Endodermal cell (in vitro differentiated cells): ENCODE data around the gene NUP42. TPM values are rescaled to one million over a fixed set of nuclear protein-coding genes. Genes with fewer than 3 reads are reported as not detected.

Experiments used
- DNase-seq: peaks from one replicate; pipeline ENCODE4 v3.0.0-alpha.2; 2017
- H3K27ac ChIP-seq: 2 replicates; pipeline ENCODE4 v1.5.1; 2013; ENCODE audit warnings: mild to moderate bottlenecking, low read depth, low read length, moderate library complexity
- H3K27me3 ChIP-seq: 2 replicates; pipeline ENCODE4 v1.6.1; 2013; ENCODE audit warnings: mild to moderate bottlenecking, low read length, moderate library complexity; ENCODE audit not compliant: insufficient read depth, control insufficient read depth, poor library complexity, severe bottlenecking
- H3K36me3 ChIP-seq: 2 replicates; pipeline ENCODE4 v1.7.0; 2013; ENCODE audit warnings: mild to moderate bottlenecking, low read length, moderate library complexity; ENCODE audit not compliant: control insufficient read depth, insufficient read depth
- H3K4me1 ChIP-seq: one replicate; pipeline ENCODE4 v1.7.0; 2013; ENCODE audit warnings: low read length; ENCODE audit not compliant: control insufficient read depth, insufficient read depth
- H3K4me3 ChIP-seq: 2 replicates; pipeline ENCODE4 v1.5.1; 2013; ENCODE audit warnings: mild to moderate bottlenecking, low read length, moderate library complexity
- H3K9ac ChIP-seq: 2 replicates; pipeline ENCODE4 v1.6.1; 2013; ENCODE audit warnings: mild to moderate bottlenecking, low read length, moderate library complexity; ENCODE audit not compliant: poor library complexity, severe bottlenecking; ENCODE audit errors: extremely low read depth
- H3K9me3 ChIP-seq: 2 replicates; pipeline ENCODE4 v1.6.1; 2013; ENCODE audit warnings: mild to moderate bottlenecking, low read length, moderate library complexity; ENCODE audit not compliant: control insufficient read depth
- H3K27ac Mint-ChIP-seq: 2 replicates; pipeline ENCODE4 v1.8.0; 2020; ENCODE audit warnings: mixed read lengths
- H3K27me3 Mint-ChIP-seq: 2 replicates; pipeline ENCODE4 v1.8.0; 2021; ENCODE audit warnings: mild to moderate bottlenecking, mixed read lengths; ENCODE audit not compliant: insufficient read depth
- H3K36me3 Mint-ChIP-seq: 2 replicates; pipeline ENCODE4 v1.8.0; 2020; ENCODE audit warnings: low read depth, mixed read lengths
- H3K4me1 Mint-ChIP-seq: 2 replicates; pipeline ENCODE4 v1.8.0; 2020; ENCODE audit warnings: mixed read lengths
- H3K4me3 Mint-ChIP-seq: 2 replicates; pipeline ENCODE4 v1.8.0; 2020; ENCODE audit warnings: mild to moderate bottlenecking, moderate library complexity, mixed read lengths
- H3K9me3 Mint-ChIP-seq: 2 replicates; pipeline ENCODE4 v1.8.0; 2020; ENCODE audit warnings: mild to moderate bottlenecking, mixed read lengths
- whole genome bisulfite sequencing, 2 experiments: methylation state at CpG; one replicate each; pipeline versions ENCODE4 v1.1.5 to v1.1.7; 2013; ENCODE audit warnings: missing lambda C conversion rate in 2 of 2, mixed read lengths in 1 of 2; ENCODE audit not compliant: insufficient coverage in 1 of 2, insufficient read length in 1 of 2; 5-methylcytosine and 5-hydroxymethylcytosine counted together
- total RNA-seq, 2 donors: library from RNA; stranded (reverse); fragmentation: NEBNext Ultra II Directional in 1 of 2; extraction: Animal tissue kit (Norgen Biotek cat#: 25700) in 1 of 2; gene quantifications; 2 replicates in 1 of 2; 3 replicates in 1 of 2; pipeline ENCODE4 v1.2.1, GENCODE V29; 2021
- TF ChIP-seq, protein P1 (sequence below): fragments of 200-600 bp; sonication (generic); conservative IDR thresholded peaks from 2 replicates; pipeline ENCODE4 v1.5.0; 2021; ENCODE audit warnings: antibody characterized with exemption, mild to moderate bottlenecking

The NUP42 gene
- total RNA-seq, 2 donors from 2014 or later, result 26.3 to 31.3 TPM

DNA sequence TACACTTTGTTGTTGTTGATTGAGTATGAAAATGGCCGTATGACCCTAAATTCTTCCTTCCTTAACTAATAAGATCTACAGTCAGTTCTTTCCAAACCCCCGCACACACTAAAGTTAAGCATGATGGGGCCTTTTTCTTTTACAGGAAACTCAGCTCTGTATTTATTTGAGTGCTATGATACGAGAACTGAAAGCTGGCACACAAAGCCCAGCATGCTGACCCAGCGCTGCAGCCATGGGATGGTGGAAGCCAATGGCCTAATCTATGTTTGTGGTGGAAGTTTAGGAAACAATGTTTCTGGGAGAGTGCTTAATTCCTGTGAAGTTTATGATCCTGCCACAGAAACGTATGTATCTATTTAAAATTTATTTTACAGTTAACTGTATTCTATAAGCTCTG, 14.2 kb upstream of the NUP42 start:
- no peak overlapping the region for H3K27ac ChIP-seq
- H3K4me1 ChIP-seq, result no peaks in the 10 kb centered on the region
- Mint-ChIP-seq H3K27me3 (no peaks in the 10 kb centered on the region), H3K27ac (no peak overlapping the region), H3K4me3 (no peak overlapping the region), H3K9me3 (no peaks in the 10 kb centered on the region), H3K36me3 (peaks cover 7% of the 10 kb centered on the region), H3K4me1 (no peaks in the 10 kb centered on the region)
- no peaks in the 10 kb centered on the region for H3K36me3 ChIP-seq
- no peak for DNase-seq
- no peaks in the 10 kb centered on the region for H3K27me3 ChIP-seq
- WGBS, 2 experiments, result 92 to 100% methylated on average over 1 to 3 of the region's 5 CpGs
- no peaks in the 10 kb centered on the region for H3K9me3 ChIP-seq
- no peak overlapping the region for H3K9ac ChIP-seq
- H3K4me3 ChIP-seq, result no peak overlapping the region
- TF ChIP-seq, protein P1, sequence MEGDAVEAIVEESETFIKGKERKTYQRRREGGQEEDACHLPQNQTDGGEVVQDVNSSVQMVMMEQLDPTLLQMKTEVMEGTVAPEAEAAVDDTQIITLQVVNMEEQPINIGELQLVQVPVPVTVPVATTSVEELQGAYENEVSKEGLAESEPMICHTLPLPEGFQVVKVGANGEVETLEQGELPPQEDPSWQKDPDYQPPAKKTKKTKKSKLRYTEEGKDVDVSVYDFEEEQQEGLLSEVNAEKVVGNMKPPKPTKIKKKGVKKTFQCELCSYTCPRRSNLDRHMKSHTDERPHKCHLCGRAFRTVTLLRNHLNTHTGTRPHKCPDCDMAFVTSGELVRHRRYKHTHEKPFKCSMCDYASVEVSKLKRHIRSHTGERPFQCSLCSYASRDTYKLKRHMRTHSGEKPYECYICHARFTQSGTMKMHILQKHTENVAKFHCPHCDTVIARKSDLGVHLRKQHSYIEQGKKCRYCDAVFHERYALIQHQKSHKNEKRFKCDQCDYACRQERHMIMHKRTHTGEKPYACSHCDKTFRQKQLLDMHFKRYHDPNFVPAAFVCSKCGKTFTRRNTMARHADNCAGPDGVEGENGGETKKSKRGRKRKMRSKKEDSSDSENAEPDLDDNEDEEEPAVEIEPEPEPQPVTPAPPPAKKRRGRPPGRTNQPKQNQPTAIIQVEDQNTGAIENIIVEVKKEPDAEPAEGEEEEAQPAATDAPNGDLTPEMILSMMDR, result no peak

DNA sequence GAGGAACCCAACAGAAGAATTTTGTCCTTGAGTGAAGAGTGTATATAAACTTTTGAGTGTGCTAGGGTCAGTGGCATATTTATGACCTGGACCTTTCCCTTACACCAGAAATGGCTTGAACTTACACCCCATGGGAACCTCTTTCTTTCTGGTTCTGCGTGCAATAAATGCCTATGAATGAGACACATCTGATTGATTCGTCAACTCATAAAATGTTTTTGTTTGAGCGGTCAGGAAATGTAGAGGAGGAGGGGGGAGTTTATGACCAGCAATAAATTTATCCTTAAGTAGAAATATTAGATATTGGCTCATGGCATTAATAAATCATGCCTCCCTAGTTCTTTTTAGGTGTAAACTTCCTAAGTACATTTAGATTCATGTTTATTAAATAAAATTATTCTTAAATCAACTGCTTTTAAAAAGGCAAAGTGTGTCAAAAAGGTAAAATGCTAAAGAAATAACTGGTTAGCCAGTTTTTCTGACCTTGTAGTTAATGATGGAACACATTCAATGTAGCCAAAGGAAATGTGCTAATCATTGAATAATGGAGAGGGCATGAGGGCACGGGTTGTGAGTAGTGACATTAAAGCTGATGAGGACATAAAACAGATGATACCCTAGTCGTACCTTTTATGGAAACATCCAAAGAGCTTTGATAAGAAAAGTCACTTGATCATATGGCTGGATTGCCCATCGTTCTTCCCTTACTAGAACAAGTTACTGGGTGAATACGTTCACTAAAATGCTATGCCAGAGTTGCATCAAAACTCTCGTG, 13.6 kb upstream of the NUP42 start:
- Mint-ChIP-seq H3K9me3 (no peaks in the 10 kb centered on the region), H3K36me3 (peaks cover 7% of the 10 kb centered on the region), H3K27me3 (no peaks in the 10 kb centered on the region), H3K4me1 (no peaks in the 10 kb centered on the region), H3K27ac (no peak overlapping the region), H3K4me3 (no peak overlapping the region)
- Histone ChIP-seq H3K4me3 (no peak overlapping the region), H3K27me3 (no peaks in the 10 kb centered on the region), H3K9ac (no peak overlapping the region), H3K27ac (no peak overlapping the region), H3K9me3 (no peaks in the 10 kb centered on the region), H3K36me3 (no peaks in the 10 kb centered on the region), H3K4me1 (no peaks in the 10 kb centered on the region)
- WGBS, 2 experiments, result 93 to 96% methylated on average over 5 to 8 of the region's 8 CpGs
- TF ChIP-seq, protein P1, result no peak
- no peak for DNase-seq

DNA sequence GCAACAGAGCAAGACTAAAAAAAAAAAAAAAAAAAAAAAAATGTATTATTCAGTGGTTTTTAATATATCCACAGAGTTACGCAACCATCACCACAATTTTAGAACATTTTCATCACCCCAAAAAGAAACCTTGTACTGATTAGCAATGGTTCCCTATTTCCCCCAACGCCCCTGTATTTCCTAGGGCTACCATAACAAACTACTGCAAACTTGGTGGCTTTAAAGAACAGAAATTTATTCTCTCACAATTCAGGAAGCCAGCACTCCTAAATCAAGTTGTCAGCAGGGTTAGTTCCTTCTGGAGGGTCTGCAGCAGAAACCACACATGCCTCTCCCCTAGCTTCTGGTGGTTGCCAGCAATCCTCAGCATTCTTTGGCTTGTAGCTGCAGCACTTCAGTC, 5.9 kb upstream of the NUP42 start:
- Mint-ChIP-seq H3K27ac (no peak overlapping the region), H3K4me3 (no peak overlapping the region), H3K27me3 (peaks cover 12% of the 10 kb centered on the region), H3K9me3 (no peaks in the 10 kb centered on the region), H3K4me1 (no peaks in the 10 kb centered on the region), H3K36me3 (peaks cover 4% of the 10 kb centered on the region)
- Histone ChIP-seq H3K9me3 (no peaks in the 10 kb centered on the region), H3K27me3 (peaks cover 13% of the 10 kb centered on the region), H3K4me3 (no peak overlapping the region), H3K27ac (no peak overlapping the region), H3K36me3 (peaks cover 4% of the 10 kb centered on the region), H3K4me1 (no peaks in the 10 kb centered on the region), H3K9ac (no peak overlapping the region)
- DNase-seq, result no peak
- 80 to 83% methylated on average over 1 to 2 of the region's 2 CpGs for WGBS, 2 experiments
- TF ChIP-seq, protein P1, result no peak
